ENCODE measurements around the gene MCF2L. TPM values are rescaled to one million over a fixed set of nuclear protein-coding genes. Genes with fewer than 3 reads are reported as not detected.

The MCF2L gene
- total and polyA plus RNA-seq, 8 donors: 16.0 to 83.6 (median 23.6) TPM

GRCh38 chr13:113095146-113096051 lies 126.4 kb downstream of the MCF2L start:
- H3K36me3 ChIP-seq: peaks cover 0 to under 1% (median 0%) of the 10 kb centered on the region in 3 donors
- DNase-seq: peak in 2 of 6 donors; percentile 3 to 37
- FAIRE-seq: no peak
- intact Hi-C loops (cut with DNase I): no loop called here
- no peaks in the 10 kb centered on the region for H3K4me1 ChIP-seq
- H3K27ac ChIP-seq: no peak overlapping the region
- ATAC-seq: no peak
- H3K27me3 ChIP-seq: no peaks in the 10 kb centered on the region
- WGBS, 2 donors: 90 to 95% methylated on average over 25 of the region's 25 CpGs
- no peak for TF ChIP-seq CTCF (IDR thresholded peaks at IDR 0.05)
- H3K9me3 ChIP-seq: no peaks in the 10 kb centered on the region
- no peak overlapping the region for H3K4me3 ChIP-seq

- ATAC-seq (no peak), FAIRE-seq (no peak), DNase-seq (peak in 2 of 6 donors; percentile 34 to 78)
- intact Hi-C loops (cut with DNase I): no loop called here
- Histone ChIP-seq H3K27me3 (no peaks in the 10 kb centered on the region), H3K4me1 (no peaks in the 10 kb centered on the region), H3K27ac (no peak overlapping the region), H3K4me3 (no peak overlapping the region), H3K36me3 (no peaks in the 10 kb centered on the region), H3K9me3 (no peaks in the 10 kb centered on the region)
- 93 to 94% methylated on average over 58 to 61 of the region's 61 CpGs for WGBS, 2 donors
- no peak for TF ChIP-seq CTCF (IDR thresholded peaks at IDR 0.05)
Observed at GRCh38 chr13:113096052-113096744, 127.2 kb downstream of the MCF2L start.

- Histone ChIP-seq H3K4me1 (no peaks in the 10 kb centered on the region), H3K27me3 (no peaks in the 10 kb centered on the region), H3K9me3 (no peaks in the 10 kb centered on the region), H3K27ac (no peak overlapping the region), H3K4me3 (no peak overlapping the region), H3K36me3 (no peaks in the 10 kb centered on the region)
- peak in 1 of 6 donors; percentile 50 for DNase-seq
- intact Hi-C loops (cut with DNase I): no loop called here
- FAIRE-seq: no peak
- 93 to 95% methylated on average over 50 to 52 of the region's 52 CpGs for WGBS, 2 donors
- TF ChIP-seq CTCF (IDR thresholded peaks at IDR 0.05): no peak
- ATAC-seq: no peak
Observed at GRCh38 chr13:113096745-113097305, 127.8 kb downstream of the MCF2L start.

- FAIRE-seq (no peak), ATAC-seq (no peak), DNase-seq (no peak)
- no peaks in the 10 kb centered on the region for H3K9me3 ChIP-seq
- no peak overlapping the region for H3K4me3 ChIP-seq
- H3K27me3 ChIP-seq: no peaks in the 10 kb centered on the region
- WGBS, 2 donors: 94 to 95% methylated on average over 7 of the region's 7 CpGs
- H3K36me3 ChIP-seq: no peaks in the 10 kb centered on the region
- intact Hi-C loops (cut with DNase I): no loop called here
- no peak overlapping the region for H3K27ac ChIP-seq
- H3K4me1 ChIP-seq: no peaks in the 10 kb centered on the region
- no peak for TF ChIP-seq CTCF (IDR thresholded peaks at IDR 0.05)
Observed at GRCh38 chr13:113097651-113098050, 128.6 kb downstream of the MCF2L start.
